Measurements from ENCODE around the gene TDRD10.
A peak's percentile ranks its signal among the peaks of the same experiment; 100 is the strongest.

Gene TDRD10

DNA sequence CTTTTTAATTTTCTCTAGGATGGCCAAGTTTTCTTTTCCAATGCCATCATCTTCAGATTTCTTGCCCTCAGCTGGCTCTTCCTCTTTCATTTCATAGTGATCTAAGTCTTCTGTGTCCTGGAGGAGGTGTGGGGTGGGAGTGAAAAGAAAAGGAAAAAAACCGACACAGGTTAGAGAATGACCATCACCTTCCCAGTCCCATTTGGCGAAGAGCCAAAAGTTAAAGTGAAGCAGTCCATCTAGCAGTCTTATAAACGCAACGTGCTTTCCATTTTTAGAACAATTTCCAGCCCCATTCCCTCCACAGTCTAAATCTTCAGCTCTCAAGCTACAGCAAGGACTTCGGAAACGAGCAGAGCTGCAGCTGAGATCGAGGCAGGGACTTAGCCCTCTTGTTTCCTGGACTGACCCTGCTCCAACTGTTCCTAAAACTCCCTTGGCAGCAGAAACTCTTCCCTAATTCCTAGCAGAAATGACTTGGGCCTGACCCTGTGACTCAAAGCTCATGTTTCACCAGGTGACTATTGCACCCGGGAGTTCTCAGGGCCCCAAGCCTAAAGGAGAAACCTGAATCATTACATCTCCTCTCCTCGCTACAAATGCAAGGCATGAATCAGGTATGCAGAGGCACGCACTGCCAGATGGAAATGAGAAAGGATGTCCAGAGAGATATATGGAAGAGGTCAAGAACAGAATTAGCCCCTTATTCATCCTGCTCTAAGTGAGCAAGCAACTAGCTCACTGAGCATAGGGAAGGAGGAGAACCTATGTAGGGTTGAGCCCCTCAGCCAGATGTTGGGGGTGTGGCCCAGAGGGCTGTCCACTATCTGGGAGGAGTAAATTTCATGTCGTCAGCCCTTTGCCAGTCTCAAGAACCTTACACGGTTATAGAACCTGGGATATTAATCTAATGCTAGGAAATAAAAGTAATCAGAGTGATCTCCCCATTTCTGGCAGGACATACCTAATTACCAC, 51.3 kb downstream of the TDRD10 start:
- DNase-seq (ENCODE audit: low read depth in 3 of 3), result no peak

DNA sequence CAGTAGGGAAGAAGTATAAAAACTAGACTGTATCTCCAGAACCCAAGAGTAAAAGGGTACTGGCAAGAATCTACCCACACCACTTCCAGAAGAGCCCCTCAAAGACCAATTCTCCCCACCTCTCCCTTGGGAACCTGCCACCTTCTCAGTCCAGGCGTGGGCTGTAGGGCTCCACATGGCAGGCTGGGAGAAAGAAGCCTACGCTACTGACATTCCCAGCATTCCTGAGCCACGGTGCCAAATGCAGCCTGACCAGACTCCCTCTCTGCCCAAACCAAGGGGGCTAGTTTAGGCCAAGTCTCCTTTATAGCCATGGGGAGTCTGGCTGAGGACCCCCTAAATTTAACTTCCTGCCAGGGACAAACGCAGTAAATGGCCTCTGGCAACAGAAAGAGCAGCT, 54.4 kb downstream of the TDRD10 start:
- no peak for DNase-seq (ENCODE audit: low read depth in 3 of 3)

DNA sequence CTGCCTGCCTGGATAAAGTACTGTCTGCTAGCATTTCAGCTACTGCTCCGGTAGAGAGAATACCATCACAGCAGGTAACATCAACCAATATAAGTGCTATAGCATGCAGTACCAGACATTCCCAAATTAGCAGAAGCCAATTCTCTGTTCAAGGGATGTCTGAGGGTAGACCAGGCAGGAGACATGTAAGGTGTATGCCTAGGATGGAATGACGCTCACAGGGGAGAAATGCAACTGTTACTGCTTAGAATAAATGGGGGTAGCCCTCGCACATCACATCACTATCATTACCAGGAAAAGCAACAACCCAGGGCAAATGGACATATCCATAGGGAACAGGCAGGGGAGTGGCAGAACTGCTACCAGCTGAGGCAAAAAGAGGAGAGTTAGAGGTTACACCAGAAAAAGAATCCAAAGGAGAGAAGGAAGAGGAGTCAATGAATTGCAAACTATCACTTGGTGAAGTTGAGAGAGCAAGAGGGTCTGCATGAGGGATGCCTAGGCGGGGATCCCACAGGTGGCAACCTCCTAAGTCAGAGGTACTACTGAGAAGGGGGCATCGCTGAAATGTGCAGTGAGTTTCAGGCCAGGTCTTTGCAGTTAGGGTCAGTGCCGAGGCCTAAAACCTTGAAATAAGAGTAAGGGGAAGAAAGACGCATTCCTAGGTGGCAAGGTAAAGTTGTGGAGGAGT, 55.4 kb downstream of the TDRD10 start:
- no peak for DNase-seq (ENCODE audit: low read depth in 3 of 3)

DNA sequence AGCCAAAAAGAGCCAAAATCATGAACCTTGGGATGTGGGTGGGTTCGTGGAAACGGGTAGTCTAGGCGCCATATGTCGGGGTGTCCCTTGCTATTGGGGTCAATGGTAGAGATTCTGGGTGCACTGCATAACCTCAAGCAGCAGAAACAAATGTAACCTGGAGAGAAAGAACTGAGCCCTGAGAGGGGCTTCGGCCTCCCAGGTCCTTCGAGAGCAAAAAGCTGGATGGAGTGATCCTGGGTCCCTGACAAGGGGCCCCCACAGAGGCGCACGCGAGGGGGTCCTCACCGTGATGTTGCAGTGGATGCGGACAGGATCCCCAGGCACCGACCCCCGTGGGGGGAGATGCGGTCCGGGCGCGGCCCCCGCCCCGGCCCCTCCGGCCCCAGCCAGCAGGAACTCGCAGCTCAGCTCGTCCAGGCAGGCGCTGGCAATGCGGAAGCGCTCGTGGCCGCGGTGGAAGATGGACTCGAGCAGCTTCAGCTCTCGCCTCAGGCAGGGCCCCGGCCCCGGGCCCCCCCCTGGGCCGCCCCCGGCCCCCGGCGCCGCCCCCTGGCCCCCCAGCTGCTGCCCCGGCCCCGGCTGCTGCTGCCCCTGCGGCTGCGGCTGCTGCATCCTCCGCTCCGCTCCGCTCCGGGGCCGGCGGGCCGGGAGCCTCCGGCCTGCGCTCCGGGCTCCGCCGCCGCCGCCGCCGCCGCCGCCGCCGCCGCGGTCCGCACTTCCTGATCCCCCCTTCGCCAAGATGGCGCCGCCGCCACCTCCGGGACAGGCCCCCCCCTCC, 56.1 kb downstream of the TDRD10 start, which contains the start of gene UBE2Q1:
UBE2Q1 (minus strand) TSS at position 724 of the 781 bp plus-strand sequence; CDS start at position 615, 109 bp downstream.
- DNase-seq (ENCODE audit: low read depth in 3 of 3), result no peak

DNA sequence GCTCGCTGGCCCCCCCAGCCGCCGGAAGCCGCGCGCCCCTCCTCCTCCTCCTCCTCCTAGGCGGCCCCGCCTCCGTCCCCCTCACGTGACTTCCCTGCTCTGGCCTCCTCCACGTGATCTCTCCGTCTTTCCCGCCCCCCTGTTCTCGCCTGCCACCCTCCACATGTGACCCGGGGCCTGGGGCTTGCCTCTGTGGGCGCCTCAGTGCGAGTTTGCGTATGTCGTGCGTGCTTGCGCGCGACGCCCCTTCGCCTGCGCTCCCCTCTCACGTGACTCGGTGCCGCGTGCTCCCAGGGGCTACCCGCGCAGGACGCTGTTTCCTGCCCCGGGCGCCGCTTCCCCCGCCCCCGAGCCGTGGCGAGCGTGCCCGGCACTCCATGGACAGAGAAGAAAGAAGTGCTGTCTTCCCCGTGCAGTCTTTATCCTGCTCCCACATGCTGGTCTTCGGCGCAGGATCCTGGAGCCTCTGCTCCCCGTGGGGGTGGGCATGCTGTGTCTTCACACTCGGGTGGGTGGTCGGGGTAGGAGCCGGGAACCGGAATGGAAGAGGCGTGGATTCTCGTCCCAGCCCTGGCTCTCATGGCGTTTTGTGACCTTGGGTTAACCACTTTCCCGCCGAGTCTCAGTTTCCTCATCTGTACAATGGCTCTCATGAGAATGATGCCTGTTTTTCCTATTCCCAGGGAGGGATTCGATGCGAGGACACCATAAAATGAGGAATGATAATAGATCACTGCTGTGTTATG, 56.9 kb downstream of the TDRD10 start:
- DNase-seq (ENCODE audit: low read depth in 3 of 3), result peak; percentile 98 to 100 (median 99)

DNA sequence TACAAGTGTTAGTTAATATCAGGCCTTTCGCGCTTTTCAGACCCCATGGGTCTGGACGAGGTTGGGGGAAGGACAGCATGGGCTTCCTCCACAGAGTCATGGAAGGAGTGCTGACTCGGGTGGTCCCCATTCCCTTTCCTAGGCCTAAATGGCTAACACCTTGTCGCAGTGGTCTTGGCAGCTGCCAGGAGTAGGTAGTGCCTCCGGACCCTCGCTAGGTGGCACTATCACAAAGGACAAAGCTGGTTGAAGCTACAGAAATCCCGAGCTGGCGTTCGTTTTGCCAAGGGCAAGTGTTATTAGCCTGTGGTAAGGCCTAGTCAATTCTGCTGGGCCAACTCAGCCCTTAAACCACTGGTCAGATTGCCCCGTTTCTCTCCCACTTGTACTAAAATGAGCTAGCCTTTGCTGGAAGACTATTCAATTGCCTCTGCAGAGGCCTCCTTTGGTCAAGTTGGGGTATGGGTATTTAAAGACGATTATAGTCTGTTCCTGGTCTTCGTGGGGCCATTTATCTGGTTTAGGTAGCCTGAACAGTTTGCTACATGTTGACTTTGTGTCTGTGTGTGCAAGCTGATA, 57.5 kb downstream of the TDRD10 start:
- peak; percentile 64 to 87 (median 75) for DNase-seq (ENCODE audit: low read depth in 3 of 3)

DNA sequence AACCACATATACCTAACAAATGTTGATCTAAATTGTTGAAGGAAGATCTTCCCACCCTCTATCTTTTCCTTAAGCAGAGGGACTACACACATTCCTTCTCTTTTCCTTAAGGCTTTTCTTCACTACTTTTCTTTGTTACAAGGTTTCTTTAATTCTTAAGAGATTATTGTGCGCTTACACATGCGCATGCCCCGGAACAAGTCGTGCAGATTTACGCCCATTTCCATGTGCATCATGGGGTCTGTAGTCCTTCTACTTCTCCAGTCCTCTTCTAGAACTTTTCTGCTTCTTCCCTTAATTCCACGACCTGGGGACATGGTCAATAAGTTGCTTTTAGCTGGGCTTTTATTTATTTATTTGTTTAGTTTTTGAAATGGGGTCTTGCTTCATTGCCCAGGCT, 63.9 kb downstream of the TDRD10 start:
- DNase-seq (ENCODE audit: low read depth in 3 of 3), result no peak

DNA sequence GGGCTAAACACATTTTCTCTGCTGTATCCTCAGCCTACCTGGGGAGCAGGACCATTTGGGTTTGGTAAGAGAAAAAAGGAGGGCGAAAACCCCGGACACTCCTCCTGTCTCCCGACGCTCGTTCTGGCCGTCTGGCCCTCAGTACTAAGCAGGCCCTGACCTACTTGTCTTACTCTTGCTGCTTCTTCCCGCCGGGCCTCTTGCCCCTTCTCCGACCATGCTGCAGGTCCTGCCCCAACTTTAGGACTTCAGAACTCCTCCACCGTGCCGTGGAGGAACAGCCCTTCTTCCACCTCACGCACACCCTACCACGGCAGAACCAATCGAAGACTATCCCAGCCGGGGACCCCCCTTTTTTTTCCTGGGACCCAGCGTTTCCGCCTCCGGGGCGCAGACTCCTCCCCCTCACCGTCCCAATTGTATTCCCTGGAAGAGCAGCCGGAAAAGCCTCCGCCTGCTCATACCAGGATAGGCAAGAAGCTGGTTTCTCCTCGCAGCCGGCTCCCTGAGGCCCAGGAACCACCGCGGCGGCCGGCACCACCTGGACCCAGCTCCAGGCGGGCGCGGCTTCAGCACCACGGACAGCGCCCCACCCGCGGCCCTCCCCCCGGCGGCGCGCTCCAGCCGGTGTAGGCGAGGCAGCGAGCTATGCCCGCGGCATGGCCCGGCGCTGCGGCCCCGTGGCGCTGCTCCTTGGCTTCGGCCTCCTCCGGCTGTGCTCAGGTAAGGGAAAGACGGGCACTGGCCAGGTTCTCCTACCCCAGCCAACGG, 65.6 kb downstream of the TDRD10 start, which contains the start of gene CHRNB2:
CHRNB2 (plus strand) TSS at position 393 of the 771 bp plus-strand sequence; CDS start at position 660, 267 bp downstream.
- DNase-seq (ENCODE audit: low read depth in 3 of 3), result peak; percentile 42 to 53 (median 53)

DNA sequence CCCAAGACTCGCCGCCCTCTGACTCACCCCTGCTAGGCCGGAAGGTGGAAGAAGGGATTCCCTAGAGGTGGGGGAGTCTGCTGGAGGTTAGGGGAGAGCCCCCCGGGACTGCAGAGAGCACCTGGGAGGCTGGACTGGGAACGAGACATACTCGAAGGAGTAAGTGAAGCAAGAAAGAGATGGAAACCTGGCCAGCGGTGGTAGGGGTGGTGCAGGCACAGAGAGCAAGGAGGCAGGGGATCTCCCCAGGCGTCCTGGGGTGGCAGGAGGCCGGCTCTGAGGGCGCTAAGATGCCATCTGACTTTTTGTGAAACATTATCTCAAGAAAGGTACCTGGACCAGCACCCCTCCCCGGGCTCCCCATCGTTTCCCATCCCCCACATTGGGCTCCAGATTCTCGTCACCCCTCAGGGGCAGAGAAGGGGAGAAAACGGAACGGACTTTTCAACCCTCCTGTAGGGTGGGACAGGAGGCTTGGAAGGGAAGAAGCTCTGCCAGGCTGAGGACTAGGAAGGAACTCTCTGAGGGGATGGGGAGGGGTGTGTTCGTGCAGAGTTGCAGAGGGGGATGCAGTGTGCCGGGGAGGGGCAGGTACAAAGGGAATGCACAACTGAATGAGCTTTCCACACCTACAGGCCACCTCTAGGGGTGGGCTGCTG, 66.3 kb downstream of the TDRD10 start:
- DNase-seq (ENCODE audit: low read depth in 3 of 3), result no peak

DNA sequence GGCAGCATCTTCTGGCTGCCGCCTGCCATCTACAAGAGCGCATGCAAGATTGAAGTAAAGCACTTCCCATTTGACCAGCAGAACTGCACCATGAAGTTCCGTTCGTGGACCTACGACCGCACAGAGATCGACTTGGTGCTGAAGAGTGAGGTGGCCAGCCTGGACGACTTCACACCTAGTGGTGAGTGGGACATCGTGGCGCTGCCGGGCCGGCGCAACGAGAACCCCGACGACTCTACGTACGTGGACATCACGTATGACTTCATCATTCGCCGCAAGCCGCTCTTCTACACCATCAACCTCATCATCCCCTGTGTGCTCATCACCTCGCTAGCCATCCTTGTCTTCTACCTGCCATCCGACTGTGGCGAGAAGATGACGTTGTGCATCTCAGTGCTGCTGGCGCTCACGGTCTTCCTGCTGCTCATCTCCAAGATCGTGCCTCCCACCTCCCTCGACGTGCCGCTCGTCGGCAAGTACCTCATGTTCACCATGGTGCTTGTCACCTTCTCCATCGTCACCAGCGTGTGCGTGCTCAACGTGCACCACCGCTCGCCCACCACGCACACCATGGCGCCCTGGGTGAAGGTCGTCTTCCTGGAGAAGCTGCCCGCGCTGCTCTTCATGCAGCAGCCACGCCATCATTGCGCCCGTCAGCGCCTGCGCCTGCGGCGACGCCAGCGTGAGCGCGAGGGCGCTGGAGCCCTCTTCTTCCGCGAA, 69.4 kb downstream of the TDRD10 start:
- DNase-seq (ENCODE audit: low read depth in 3 of 3), result no peak

DNA sequence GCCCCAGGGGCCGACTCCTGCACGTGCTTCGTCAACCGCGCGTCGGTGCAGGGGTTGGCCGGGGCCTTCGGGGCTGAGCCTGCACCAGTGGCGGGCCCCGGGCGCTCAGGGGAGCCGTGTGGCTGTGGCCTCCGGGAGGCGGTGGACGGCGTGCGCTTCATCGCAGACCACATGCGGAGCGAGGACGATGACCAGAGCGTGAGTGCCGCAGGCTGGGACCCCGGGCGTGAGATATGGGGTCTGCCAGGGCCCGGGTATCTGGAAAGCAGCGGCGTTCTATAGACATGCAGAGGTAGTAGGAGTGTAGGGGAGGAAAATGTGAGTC, 69.9 kb downstream of the TDRD10 start:
- DNase-seq (ENCODE audit: low read depth in 3 of 3), result no peak

DNA sequence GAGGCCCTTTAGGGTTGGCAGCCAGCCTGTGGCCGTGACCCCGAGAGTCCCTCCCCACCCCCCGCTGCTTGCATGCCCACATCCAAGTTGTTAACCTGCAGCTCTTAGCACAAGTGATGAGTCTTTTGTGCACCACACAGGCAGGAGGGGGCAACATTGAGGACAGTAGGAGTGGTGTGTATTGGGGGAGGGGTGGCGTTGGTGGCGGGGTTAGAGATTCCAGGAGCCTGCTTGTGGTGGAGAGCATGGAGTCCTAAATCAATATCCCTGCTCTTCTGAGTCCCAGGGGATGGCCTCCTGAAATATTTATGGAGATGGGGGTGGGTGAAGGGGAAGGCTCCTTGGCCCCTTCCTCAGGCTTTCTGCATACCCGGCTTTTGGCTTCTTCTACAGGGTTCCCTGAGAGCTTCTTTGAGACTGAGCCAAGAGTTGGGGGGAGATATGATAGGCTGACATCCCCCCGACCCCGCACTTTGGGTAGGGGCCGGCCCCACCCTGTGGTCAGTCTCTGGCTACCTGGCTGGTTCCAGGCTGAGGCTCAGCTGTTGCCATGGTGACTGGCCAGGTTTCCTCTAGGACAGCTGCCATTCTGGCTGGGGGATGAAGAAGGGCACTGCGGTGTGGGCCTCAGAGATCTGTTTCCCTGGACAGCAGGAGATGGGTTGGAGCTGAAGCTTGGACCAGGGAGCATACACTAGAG, 70.6 kb downstream of the TDRD10 start:
- no peak for DNase-seq (ENCODE audit: low read depth in 3 of 3)

DNA sequence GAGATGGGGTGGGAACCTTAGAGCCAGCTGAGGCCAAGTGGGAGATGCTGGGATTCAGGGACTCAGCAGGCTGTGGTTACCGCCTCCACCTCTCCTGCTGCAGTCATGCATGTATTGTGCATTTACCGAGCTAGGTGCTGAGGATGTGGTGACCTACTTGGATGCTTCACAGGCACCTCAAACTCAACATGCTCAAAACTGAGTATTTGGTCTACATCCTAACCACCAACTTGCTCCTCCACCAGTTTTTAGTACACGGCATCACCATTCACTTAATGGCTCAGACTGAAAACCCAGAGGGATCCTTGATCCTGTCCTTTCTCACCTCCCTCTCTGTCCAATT, 71.1 kb downstream of the TDRD10 start:
- DNase-seq (ENCODE audit: low read depth in 3 of 3), result no peak

DNA sequence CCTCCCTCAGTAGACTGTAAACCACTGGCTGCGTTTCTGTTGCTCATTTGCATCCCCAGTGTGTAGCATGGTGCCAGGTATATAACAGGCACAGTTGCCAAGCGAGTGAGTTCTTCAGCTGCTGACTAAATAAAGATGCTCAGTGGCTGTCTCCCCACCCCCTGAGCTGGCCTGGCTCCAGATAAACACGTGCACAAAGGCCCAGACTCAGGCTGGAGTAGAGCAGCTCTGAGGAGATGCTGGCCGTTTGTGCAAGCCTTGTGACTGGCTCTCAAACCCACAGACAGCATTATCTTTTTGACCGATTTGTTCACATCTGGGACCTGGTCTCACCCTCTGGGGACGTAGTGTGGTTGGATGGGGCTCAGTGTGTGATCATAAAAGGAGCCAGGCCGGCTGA, 72.7 kb downstream of the TDRD10 start:
- no peak for DNase-seq (ENCODE audit: low read depth in 3 of 3)

DNA sequence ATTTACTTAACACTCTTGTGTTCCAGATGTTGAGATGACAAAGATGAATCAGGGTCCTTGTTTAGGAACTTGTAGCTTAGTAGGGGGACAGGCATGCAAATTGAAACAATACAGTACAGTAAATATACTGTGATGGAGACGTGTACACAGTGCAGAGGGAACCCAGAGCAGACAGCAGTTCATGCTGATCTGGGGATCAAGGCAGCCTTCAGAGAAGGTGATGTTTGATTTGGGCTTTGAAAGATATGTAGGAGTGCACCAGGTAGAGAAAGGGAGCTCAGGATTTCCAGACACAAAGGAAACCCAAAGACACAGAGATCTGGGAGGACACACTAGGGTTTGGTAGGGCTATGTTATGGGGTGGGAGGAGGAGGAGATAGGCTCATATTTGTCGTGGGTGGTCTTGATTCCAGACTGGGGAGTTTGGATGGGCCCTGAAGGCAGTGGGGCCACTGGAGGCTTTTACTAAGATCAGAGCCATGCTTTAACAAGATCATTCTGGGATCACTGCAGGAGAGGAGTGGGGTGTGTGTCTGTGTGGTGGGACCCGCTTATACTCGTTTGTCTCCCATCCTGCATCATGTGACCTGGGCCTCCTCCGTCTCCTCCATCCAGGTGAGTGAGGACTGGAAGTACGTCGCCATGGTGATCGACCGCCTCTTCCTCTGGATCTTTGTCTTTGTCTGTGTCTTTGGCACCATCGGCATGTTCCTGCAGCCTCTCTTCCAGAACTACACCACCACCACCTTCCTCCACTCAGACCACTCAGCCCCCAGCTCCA, 73.3 kb downstream of the TDRD10 start:
- DNase-seq (ENCODE audit: low read depth in 3 of 3), result no peak

DNA sequence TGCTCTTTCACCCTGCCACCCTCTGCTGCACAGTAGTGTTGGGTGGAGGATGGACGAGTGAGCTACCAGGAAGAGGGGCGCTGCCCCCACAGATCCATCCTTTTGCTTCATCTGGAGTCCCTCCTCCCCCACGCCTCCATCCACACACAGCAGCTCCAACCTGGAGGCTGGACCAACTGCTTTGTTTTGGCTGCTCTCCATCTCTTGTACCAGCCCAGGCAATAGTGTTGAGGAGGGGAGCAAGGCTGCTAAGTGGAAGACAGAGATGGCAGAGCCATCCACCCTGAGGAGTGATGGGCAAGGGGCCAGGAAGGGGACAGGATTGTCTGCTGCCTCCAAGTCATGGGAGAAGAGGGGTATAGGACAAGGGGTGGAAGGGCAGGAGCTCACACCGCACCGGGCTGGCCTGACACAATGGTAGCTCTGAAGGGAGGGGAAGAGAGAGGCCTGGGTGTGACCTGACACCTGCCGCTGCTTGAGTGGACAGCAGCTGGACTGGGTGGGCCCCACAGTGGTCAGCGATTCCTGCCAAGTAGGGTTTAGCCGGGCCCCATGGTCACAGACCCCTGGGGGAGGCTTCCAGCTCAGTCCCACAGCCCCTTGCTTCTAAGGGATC, 74.0 kb downstream of the TDRD10 start:
- no peak for DNase-seq (ENCODE audit: low read depth in 3 of 3)

DNA sequence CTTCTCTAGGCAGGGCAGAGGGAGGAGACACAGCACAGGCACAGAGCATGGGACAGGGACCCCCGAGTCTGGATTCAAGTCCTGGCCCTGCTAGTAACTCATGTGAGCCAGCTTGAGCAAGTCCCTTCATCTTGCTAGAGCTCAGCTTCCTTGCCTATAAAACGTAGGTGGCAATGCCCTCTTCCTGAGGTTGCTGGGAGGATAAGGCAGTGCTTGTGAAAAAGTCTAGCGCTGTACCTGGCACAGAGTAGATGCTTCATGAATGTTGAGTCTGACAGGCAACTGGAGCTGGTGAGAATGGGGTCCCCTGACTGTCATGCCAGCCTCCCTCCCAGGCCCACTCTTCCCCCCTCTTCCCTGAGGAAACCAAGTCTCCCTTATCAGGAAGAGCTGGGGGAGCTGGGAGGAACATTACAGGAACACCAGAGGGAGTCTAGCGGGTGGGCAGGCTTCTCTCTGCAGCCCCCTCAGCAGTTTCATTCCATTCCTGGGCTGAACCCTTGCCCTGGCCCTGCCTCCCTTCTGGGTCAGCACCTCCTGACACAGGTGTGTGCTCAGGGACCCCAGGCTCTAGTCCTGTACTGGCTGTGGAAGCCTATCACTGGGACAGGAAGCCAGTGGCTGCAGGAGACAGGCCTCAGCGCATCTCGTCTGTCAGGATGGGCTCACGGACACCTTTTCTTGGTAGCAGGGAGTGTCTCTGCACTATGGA, 75.5 kb downstream of the TDRD10 start:
- DNase-seq (ENCODE audit: low read depth in 3 of 3), result no peak

All from stimulated activated CD4-positive, alpha-beta T cell treated with anti-CD3 and anti-CD28 coated beads, TNF-alpha, amount 100 ng/mL, for 48 hours (primary cell).